Neutrophil (primary cell): ENCODE results near the gene UBE2H.

ENCODE experiments used
- H3K27ac ChIP-seq: fragments of 200-600 bp; sonication (generic); 2 replicates; pipeline ENCODE4 v1.5.1; 2016; ENCODE audit warnings: mild to moderate bottlenecking, moderate library complexity
- H3K27me3 ChIP-seq: fragments of 200-600 bp; sonication (generic); 2 replicates; pipeline ENCODE4 v1.6.0; 2016; ENCODE audit warnings: mild to moderate bottlenecking
- H3K36me3 ChIP-seq: fragments of 200-600 bp; sonication (generic); 2 replicates; pipeline ENCODE4 v1.5.1; 2017
- H3K4me1 ChIP-seq, 2 experiments: fragments of 200-600 bp in 1 of 2; sonication (generic) in 1 of 2; 1 replicate in 1 of 2; 2 replicates in 1 of 2; pipeline versions ENCODE4 v1.5.1 to v1.6.1; 2013 to 2016; ENCODE audit warnings: low read depth in 1 of 2, low read length in 1 of 2, mild to moderate bottlenecking in 1 of 2, moderate library complexity in 1 of 2; ENCODE audit not compliant: control insufficient read depth in 1 of 2, insufficient read depth in 1 of 2
- H3K4me3 ChIP-seq, 2 experiments: fragments of 200-600 bp in 1 of 2; sonication (generic) in 1 of 2; 1 replicate in 1 of 2; 2 replicates in 1 of 2; pipeline ENCODE4 v1.5.1; 2013 to 2016; ENCODE audit warnings: low read depth in 1 of 2, low read length in 1 of 2, mild to moderate bottlenecking in 1 of 2, moderate library complexity in 1 of 2
- H3K9me3 ChIP-seq: fragments of 200-600 bp; sonication (generic); 2 replicates; pipeline ENCODE4 v1.5.1; 2016
- CTCF ChIP-seq: fragments of 200-600 bp; sonication (generic); IDR thresholded peaks from 2 replicates; pipeline ENCODE4 v1.5.1; 2016; ENCODE audit warnings: antibody characterized with exemption

UBE2H gene

GRCh38 chr7:129789000-129789399, 163.8 kb downstream of the UBE2H start:
- no peak for TF ChIP-seq CTCF
- Histone ChIP-seq H3K9me3 (no peaks in the 10 kb centered on the region), H3K4me1 (peaks cover 12 to 14% of the 10 kb centered on the region in 2 experiments), H3K27me3 (peaks cover 96% of the 10 kb centered on the region), H3K36me3 (no peaks in the 10 kb centered on the region), H3K4me3 (no peak overlapping the region), H3K27ac (no peak overlapping the region)

DNA sequence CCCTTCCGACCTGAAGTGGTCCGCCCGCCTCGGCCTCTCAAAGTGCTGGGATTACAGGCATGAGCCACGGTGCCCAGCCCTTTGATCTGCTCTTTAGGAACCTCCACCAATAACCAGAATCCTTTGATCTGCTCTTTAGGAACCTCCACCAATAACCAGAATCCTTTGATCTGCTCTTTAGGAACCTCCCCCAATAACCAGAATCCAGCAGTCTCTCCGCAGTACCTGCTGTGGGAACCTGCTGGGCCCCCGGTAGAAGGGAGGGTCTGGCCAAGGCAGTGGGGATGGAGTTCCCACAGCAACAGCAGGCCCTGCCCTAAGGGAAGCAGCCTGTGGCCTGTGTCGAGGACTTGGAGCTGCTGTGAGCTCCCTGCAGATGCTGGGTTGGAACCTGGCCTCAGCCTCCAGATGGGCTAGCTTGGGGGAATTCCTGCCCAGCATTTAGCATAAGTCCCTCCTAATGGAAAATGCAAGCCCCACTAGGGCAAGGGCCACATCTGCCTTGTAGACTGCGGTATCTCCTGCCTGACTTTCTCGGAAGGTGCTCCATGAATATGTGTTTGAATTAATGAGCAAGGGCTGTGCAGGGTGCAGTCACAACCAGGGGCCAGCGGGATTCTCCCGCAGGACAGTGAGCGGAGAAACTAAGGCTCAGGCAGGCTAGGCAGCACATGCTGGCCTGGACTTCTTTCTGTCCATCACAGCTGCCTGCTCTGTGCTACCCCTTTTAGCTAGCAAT, 165.8 kb downstream of the UBE2H start:
- no peak overlapping the region for H3K4me3 ChIP-seq
- no peak overlapping the region for H3K27ac ChIP-seq
- peaks cover 100% of the 10 kb centered on the region for H3K27me3 ChIP-seq
- H3K36me3 ChIP-seq: no peaks in the 10 kb centered on the region
- H3K9me3 ChIP-seq: no peaks in the 10 kb centered on the region
- TF ChIP-seq CTCF: no peak
- peaks cover 28 to 31% of the 10 kb centered on the region in 2 experiments for H3K4me1 ChIP-seq

DNA sequence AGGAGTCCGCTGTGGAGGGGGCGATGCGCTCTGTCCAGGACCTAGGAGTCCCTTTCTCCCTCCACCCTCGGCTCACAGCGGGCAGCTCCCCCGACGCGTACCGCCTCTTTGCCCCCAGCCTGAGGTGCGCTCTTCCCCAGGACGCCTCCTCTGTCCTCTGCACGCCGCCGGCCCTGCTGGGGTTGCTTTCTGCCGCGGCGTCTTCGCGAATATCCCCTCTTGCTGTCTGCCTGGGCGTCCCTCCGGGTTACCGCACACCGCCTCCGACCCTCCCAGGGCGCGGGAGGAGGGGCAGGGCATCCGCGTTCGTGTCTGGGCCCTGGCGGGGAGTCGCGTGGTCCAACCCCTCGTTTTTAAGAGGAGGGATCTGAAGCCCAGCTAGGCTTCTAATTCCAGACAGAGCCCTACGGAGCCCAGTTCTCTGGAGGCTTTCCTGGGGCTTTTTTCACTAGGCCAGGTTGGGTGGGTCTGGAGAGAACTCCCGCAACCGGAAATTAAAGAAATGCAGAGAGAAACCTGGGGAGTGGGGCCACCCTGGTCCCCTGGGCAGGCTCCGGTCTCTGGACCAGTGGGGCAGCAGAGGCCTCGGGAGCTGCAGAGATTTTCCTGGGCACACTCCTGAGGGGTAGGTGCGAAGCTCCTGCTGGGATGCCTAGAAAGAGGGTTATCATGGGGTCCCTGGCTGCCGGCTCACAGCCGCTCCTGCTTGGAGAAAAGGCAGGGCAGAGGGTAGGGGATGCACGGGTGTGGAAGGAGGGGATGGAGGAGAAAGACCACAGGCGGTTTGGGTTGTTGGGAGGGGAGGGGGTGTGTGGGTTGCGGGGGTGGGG, 166.9 kb downstream of the UBE2H start:
- H3K9me3 ChIP-seq: no peaks in the 10 kb centered on the region
- no peaks in the 10 kb centered on the region for H3K36me3 ChIP-seq
- peaks cover 100% of the 10 kb centered on the region for H3K27me3 ChIP-seq
- no peak overlapping the region for H3K4me3 ChIP-seq
- no peak overlapping the region for H3K27ac ChIP-seq
- no peak for TF ChIP-seq CTCF
- H3K4me1 ChIP-seq: peaks cover 39 to 42% of the 10 kb centered on the region in 2 experiments

DNA sequence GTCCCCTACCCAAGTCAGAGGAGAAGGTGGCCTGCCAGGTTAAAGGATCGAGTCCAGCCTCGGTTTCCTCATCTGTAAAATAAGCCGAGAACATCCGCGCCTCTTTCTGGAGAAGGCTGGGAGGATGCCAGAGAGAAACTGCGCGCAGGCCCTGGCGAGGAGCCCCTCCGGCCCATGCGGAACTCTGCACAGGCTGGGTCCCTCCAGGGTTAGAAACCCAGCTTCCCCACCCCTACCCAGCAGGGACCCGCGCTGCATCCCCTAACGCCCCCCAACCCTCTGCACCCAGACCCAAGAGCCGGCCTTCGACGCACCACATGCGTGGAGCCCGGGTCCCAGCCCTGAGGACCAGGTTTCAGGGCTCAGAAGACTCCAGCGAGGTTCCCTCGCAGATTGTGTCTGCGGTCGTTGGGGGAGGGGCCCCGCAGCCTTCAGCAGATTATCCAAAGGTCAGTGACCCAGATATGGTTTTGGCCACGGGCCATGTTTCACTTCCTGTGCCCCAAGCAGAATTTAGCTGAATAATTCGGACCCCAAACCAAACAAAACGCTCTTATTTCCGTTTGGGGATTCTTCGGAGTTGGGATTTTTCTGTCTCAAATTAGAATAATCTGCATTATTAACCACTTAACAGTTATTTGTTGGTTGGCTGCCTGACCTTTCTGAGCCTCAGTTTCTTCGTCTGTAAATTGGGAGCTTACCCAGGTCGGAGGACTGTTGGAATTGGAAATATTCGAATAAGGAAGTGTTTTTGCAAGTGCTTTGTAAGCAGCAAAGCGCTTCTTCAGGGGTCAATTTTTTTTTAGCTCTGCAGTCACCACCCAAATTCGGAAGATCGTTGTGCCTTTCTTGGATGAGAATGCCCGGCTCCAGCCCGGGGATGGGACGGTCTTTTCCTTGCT, 167.7 kb downstream of the UBE2H start:
- Histone ChIP-seq H3K27me3 (peaks cover 100% of the 10 kb centered on the region), H3K27ac (no peak overlapping the region), H3K36me3 (no peaks in the 10 kb centered on the region), H3K4me3 (no peak overlapping the region), H3K9me3 (no peaks in the 10 kb centered on the region), H3K4me1 (peaks cover 48% of the 10 kb centered on the region in 2 experiments)
- no peak for TF ChIP-seq CTCF

DNA sequence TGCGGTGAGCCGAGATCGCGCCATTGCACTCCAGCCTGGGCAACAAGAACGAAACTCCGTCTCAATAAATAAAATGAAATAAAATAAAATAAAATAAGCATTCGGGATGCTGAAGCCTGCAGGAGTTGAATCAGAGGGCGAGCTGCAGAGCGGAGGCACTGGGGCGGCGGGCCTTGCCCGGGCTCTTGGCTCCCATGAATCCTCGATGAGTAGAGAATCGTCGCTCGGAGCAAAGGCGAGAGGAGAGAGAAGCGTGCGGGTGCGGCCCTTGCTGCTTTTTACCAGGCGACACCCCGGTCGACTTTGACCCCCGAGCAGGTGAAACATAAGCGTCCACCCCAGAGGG, 168.3 kb downstream of the UBE2H start:
- H3K36me3 ChIP-seq: no peaks in the 10 kb centered on the region
- peaks cover 100% of the 10 kb centered on the region for H3K27me3 ChIP-seq
- H3K9me3 ChIP-seq: no peaks in the 10 kb centered on the region
- H3K27ac ChIP-seq: no peak overlapping the region
- TF ChIP-seq CTCF: no peak
- peaks cover 48 to 54% of the 10 kb centered on the region in 2 experiments for H3K4me1 ChIP-seq
- no peak overlapping the region for H3K4me3 ChIP-seq
